ENCODE measurements around the gene MX2.

The MX2 gene

GRCh38 chr21:41438425-41439113 lies 76.7 kb downstream of the MX2 start:
- DNase-seq: no peak

GRCh38 chr21:41439248-41439647 lies 77.4 kb downstream of the MX2 start:
- no peak for DNase-seq

GRCh38 chr21:41441546-41441945 lies 79.7 kb downstream of the MX2 start:
- no peak for DNase-seq

- DNase-seq: no peak
These were observed 80.8 kb downstream of the MX2 start for GRCh38 chr21:41442481-41443186.

DNA sequence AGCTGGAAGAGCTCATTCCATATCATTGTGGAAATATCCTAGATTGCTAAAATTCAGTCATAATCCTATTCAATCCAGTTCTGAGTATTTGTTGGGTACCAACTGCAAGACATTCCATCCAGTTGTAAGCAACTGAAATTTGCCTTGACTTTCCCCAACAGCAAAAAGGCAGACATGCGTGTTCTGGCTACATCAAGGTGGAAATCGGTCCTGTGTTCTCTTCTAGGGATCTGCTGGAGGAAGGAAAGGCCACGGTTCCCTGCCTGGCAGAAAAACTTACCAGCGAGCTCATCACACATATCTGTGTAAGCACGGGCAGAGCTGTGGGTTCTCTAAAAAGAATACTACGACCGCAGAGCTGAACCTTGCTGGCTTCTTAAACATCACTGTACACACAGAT lies 81.7 kb downstream of the MX2 start:
- no peak for DNase-seq

DNA sequence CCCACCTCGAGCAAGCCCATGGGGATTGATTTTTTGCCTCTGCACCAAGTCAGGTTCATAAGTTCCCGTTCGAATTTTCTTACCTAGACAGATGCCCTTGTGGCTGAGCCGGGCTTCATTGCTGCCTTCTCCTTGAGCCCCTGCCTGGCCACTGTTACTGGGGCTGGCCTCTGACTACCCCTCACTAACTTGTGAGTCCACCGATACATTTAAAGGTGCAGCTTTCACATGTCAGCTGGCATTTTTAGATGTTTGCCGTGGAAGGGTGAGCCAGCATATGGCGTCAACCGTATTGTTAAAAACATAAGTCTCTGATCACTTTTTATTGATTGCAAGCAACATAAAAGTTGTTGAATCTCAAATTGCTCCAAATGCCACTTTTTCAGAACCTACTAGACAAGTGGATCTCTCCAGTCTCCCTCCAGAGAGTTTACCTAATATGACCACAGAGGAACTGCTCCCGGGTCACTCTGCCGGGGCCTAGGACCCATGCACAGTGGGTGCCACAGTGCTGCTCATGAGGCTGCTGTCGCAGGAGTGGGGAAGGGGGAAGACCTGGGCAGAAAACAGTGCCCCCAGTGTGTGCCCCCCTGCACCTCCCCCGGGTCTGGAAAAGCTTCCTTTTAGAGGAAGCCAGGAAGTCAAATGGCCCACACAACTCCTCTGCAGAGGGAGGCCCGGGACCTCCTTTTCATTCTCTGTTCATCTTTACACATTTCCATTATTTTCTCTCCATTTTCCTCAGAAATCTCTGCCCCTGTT lies 83.1 kb downstream of the MX2 start:
- no peak for DNase-seq

DNA sequence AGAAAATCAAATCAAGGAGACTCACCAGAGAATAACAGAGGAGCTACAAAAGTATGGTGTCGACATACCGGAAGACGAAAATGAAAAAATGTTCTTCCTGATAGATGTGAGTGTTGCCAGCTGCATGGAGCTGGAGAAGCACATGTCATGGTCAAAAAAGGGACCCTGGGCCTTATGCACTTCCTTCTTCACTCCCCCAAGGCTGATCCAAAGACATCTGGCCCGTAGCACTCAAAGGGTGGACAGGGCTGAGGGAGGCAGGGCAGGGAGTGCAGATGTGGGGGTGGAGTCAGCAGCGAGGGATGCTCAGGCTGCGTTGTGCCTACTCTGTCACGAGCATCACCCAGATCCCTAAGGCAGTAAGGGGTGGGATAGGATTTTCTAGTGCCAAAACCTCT lies 83.6 kb downstream of the MX2 start:
- no peak for DNase-seq

DNA sequence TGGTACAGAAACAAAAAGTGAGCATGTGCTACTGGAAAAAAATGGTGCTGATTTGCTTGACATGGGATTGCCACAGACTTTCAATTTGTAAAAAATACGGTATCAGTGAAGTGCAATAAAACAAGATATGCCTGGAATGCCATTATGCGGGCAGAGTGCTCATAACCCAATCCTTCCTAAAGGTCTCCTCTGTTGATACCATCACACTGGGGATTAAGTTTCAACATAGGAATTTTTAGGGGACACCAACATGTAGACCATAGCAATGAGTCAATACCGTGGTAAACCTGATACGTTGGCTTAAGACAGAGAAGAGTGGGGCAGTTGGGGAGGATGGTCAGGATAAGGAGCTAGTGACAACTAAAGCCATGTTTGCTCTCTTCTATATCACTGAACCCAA lies 84.8 kb downstream of the MX2 start:
- DNase-seq: no peak

GRCh38 chr21:41447356-41447755 lies 85.5 kb downstream of the MX2 start:
- DNase-seq: no peak

DNA sequence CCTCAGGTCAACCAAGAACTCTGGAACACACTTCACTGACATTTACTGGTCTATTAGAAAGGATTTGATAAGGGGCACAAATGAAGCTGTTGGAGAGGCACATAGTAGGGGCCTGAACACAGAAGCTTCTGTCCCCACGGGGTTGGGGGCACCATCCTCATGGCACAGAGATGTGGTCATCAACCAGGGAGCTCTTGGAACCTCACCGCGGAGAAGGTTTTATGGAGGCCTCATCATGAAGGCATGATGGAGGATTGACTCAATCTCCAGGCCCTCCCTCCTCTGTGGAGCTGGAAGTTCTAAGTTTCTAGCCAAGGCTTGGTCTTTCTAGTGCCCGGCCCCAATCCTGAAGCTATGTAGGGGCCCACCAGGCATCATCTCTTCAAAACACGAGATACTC lies 87.8 kb downstream of the MX2 start:
- DNase-seq: no peak

- no peak for DNase-seq
These were observed 90.2 kb downstream of the MX2 start for GRCh38 chr21:41451753-41452676.

- DNase-seq: no peak
These were observed 91.4 kb downstream of the MX2 start for GRCh38 chr21:41453198-41453597.

DNA sequence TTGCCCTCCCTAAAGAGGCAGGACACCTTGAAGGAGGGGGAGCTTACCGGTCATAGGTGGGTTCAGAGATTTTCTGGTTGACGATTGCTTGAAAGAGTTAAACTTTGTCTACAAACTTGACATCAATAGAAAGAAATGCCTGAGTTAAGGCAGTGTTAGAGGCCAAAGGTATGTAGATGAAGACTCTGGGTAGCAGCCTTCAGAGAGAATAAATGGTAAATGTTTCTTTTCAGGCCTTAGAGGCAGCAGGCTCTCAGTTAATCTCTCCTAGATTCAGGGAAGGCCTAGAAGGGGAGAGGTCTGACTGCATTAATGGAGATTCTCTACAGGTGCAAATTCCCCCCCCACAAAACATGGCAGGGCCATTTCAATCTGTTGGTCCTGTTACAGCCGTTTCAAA lies 91.9 kb downstream of the MX2 start:
- no peak for DNase-seq

- no peak for DNase-seq
These were observed 96.3 kb downstream of the MX2 start for GRCh38 chr21:41458121-41458520.

GRCh38 chr21:41458559-41458958 lies 96.7 kb downstream of the MX2 start:
- DNase-seq: no peak

Data from CD4-positive, alpha-beta T cell treated with Interleukin-4 for 1 hour (primary cell).